Stimulated activated CD4-positive, alpha-beta T cell treated with anti-CD3 and anti-CD28 coated beads, Interleukin-1b, Interleukin-23, amount 100 ng/mL, for 24 hours (primary cell): Measurements from ENCODE around the gene CLMN.
"Not testable (repeated sequence)": the region's sequence is repeated elsewhere in the genome, so short reads cannot be mapped to it uniquely, and the experiment has no call there.

ENCODE experiments used
- DNase-seq, 4 experiments: peaks; one replicate each; pipeline ENCODE4 v3.0.0-alpha.2; 2020; ENCODE audit warnings: low read depth in 4 of 4, low spot score in 1 of 4

The CLMN gene

DNA sequence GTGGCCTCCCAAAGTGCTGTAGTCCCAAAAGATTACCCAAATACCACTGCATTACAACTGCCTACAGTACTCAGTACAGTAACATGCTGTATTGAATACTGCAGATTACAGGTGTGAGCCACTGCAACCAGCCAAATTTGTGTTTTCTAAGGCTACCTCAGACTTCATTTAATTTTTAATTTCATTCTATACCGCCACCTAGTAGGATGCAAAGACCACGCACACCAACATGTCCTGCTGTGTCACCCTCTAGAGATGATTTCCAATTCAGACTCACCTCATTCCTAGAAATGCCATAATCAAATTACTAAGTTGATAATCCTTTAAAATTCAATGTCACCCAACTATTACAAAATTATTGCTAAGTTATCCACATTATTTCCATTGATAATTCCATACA is 177.5 kb downstream of the CLMN start:
- no peak for DNase-seq

- no peak for DNase-seq
Observed at GRCh38 chr14:95141684-95142083, 178.0 kb downstream of the CLMN start.

DNA sequence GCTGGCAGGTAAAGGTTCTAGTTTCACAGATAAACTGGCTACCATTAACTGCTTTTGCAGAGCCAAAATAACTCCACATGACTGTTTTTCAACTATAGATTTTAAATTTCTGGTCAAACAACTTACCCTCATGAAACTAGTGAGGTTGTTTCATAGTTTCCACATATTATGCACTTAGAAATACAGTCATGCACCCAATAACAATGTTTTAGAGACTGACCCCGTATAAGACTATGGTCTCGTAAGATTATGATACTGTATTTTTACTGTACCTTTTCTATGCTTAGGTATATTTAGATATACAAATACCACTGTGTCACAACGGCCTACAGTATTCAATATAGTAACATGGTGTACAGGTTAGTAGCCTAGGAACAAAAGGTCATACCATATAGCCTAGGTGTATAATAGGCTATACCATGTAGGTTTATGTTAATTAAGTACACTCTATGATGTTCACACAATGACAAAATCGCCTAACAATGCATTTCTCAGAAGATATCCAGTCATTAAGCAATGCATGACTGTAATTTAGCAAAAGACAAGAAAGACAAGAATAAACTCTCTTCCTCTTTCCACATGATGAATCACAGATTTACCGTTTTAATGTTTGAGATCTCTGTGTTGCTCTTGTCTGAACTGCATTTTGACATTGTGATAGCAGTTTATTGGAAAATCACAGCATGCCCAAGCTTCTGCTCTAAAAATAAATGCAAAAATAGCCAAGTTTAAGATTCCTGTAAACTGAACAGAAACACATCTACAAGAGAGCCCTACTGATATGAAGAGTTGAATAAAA is 179.4 kb downstream of the CLMN start:
- no peak for DNase-seq

DNA sequence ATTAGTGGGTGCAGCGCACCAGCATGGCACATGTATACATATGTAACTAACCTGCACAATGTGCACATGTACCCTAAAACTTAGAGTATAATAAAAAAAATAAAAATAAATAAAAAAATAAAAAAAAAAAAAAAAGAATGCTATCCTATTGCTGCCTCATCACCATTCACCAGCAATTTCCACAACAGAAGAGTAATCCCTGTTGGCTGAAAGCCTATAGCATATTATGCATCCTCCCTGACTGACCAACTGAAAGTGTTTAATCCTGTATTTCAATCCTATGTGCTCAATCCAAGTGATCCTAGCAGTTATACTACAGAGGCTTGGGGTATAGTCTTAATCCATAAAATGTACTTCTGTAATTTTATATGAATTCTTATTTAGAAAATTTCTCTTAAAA is 180.8 kb downstream of the CLMN start:
- DNase-seq = no peak

DNA sequence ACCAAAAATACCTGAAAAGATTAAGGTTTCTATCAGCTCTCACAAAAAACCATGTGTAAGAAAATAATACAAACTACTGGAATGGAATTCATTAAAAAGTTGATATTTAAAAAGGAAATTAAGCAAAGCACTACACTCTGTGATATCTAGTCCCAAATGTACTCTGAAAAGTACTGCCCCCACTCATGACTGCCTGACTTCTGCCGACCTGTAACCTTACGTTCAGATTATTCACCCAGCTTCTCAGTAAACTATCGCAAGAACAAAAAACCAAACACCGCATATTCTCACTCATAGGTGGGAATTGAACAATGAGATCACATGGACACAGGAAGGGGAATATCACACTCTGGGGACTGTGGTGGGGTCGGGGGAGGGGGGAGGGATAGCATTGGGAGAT is 181.3 kb downstream of the CLMN start:
- not testable (repeated sequence) for DNase-seq

DNA sequence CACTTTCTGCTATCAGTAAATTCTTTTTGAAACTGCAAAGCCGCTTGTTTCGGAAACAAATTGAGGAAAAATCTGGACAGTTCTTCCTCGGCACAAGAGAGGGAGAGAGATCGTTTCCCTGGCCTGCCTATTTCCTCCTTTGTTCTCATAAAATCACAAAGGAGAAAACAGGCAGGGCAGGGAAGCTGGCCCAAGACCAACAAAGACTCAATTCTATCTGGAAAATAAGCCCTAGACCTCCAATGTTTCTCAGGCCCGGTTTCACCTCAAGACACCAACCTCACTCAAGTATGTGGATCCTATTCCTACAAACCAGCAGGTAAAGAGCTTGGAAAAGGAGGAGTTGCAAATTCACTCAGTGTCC is 181.9 kb downstream of the CLMN start:
- no peak for DNase-seq

DNA sequence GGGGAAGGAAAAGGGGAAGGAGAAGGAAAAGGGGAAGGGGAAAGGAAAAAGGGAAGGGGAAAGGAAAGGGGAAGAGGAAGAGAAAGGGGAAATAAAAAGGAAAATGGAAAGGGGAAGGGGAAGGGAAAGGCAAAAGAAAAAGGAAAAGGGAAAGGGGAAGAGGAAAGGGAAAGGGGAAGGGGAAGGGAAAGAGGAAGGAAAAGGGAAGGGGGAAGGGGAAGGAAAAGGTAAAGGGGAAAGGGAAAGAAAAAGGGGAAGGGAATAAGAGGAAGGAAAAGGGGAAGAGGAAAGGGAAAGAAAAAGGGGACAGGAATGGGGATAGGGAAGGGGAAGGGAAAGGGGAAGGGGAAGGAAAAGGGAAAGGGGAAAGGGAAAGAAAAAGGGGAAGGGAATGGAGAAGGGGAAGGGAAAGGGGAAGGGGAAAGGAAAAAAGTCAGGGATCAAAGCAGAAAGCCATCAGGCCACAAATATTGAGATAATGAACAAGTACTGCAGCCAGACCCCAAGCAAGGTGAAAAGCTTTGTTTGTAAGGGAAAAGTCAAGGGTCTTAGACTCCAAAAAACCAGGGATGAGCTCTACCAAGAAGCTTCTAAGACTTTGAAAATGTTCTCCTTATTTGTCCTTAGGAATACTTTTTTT is 182.4 kb downstream of the CLMN start:
- no peak for DNase-seq

DNA sequence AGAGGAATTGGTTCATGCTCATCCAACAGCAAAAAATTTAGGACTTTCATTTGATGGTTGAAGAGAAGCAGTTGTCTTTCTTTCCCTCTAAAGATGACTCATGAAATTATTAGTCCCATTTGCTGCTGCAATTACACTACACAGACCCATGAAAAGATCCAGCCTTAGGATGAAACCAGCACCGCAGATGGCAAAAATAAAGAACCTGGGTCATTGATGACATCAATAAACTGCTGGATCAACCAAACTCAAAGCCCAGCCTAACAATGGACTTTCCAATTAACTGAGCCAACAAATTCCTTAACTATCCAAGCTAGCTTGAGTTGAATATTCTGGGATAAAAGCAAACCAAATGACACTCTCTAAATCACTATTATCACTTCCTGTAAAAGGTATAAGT is 183.1 kb downstream of the CLMN start:
- no peak for DNase-seq

- DNase-seq = no peak
Observed at GRCh38 chr14:95134304-95134933, 185.3 kb downstream of the CLMN start.

DNA sequence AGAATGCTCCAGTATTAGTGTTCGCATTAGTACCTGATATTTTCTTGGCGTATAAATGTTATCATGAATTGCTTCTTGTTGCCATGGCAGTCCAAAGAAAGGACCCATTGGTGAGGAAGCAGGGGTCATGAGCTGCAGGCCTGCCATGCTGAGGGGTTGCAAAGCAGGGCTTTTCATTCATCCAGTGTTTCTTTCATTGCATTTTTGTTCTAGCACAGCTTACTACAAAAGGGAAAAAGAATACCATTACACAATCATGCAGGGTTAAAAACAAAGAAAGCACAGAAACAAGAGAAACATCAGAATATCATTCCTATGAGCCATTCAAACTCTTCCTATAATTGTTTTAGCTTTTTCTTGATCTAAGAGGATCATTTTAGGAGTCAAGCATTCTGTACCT is 186.4 kb downstream of the CLMN start:
- DNase-seq = no peak

DNA sequence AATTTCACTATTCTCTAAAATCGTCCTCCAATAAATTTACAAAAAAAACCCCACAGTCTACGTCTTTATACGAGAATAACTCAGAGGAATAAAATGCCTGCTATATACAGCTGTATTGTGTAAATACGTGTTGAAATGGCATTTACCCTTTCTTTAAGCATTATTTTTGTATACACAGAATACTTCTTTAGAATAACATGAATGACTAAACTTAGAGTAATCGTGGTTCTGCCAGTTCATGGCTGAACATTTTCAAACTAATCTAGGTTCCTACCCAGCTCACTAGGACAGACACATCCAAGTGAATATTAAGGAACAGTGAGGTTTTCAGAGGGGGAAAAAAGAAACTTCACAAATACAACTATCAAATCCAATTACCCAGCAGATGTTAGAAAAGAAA is 186.9 kb downstream of the CLMN start:
- no peak for DNase-seq
